Measurements from ENCODE around the gene CALD1. TPM values are rescaled to one million over a fixed set of nuclear protein-coding genes. Genes with fewer than 3 reads are reported as not detected.

Gene CALD1
- total RNA-seq, 1 donor from 2014 or later = 352 TPM

DNA sequence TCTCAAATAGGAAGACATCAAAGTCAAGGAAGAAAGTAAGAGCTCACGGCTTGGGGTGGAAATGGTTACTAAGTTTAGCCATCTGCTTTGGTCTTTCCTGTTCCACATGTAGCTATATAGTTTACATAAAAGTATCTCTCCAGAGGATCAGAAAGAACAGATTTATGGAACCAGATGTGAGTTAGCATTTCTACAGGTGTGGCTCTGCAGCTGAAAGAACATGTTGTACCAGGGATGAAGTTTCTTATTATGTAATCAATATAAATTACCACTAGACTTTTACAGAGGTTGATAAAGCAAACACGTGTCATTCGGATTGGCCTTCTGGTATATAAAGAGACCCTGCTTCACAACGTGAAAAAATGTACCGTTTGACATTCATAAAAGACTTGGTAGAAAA, 19.9 kb downstream of the CALD1 start:
- peak overlapping the region; percentile 82 to 85 for H3K27ac ChIP-seq
- no peak for DNase-seq (ENCODE audit: low spot score in 2 of 2)
- TF ChIP-seq, protein P1, sequence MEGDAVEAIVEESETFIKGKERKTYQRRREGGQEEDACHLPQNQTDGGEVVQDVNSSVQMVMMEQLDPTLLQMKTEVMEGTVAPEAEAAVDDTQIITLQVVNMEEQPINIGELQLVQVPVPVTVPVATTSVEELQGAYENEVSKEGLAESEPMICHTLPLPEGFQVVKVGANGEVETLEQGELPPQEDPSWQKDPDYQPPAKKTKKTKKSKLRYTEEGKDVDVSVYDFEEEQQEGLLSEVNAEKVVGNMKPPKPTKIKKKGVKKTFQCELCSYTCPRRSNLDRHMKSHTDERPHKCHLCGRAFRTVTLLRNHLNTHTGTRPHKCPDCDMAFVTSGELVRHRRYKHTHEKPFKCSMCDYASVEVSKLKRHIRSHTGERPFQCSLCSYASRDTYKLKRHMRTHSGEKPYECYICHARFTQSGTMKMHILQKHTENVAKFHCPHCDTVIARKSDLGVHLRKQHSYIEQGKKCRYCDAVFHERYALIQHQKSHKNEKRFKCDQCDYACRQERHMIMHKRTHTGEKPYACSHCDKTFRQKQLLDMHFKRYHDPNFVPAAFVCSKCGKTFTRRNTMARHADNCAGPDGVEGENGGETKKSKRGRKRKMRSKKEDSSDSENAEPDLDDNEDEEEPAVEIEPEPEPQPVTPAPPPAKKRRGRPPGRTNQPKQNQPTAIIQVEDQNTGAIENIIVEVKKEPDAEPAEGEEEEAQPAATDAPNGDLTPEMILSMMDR (IDR thresholded peaks at IDR 0.05) = no peak
- intact Hi-C loops (cut with DNase I) = loop anchor here (10.0 kb wide), 1 partner anchor 375 kb away; the partner anchor contains the start of gene CYREN
- H3K4me3 ChIP-seq = peak overlapping the region in 1 of 2 donors; percentile 37
- H3K36me3 ChIP-seq = peaks cover 0 to 9% of the 10 kb centered on the region in 2 donors
- peaks cover 13 to 46% of the 10 kb centered on the region in 2 donors for H3K4me1 ChIP-seq
- no peaks in the 10 kb centered on the region for H3K9me3 ChIP-seq
- H3K27me3 ChIP-seq = no peaks in the 10 kb centered on the region

DNA sequence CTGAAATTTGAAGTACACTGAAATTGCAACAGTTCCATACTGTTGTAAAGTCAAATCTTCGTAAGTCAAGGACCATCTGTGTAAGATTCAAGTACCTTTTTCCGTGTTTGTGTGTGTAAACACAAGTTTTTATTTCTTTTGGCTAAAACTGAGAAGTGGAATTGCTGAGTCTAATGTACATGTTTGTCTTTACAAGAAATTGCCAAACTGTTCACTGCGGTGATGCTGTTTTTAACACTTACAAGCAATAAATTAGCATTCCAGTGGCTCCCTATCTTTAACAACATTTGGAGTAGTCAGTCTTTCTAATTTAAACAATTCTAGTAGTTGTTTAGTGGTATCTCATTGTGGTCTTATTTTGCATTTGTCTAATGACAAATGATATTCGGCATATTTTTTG, 23.3 kb downstream of the CALD1 start:
- H3K4me3 ChIP-seq = no peak overlapping the region
- peaks cover 9 to 29% of the 10 kb centered on the region in 2 donors for H3K4me1 ChIP-seq
- H3K9me3 ChIP-seq = no peaks in the 10 kb centered on the region
- peak overlapping the region; percentile 69 to 85 for H3K27ac ChIP-seq
- TF ChIP-seq, protein P1 (IDR thresholded peaks at IDR 0.05) = no peak
- DNase-seq (ENCODE audit: low spot score in 2 of 2) = no peak
- intact Hi-C loops (cut with DNase I) = no loop called here
- peaks cover 7 to 9% of the 10 kb centered on the region in 2 donors for H3K36me3 ChIP-seq
- H3K27me3 ChIP-seq = no peaks in the 10 kb centered on the region

DNA sequence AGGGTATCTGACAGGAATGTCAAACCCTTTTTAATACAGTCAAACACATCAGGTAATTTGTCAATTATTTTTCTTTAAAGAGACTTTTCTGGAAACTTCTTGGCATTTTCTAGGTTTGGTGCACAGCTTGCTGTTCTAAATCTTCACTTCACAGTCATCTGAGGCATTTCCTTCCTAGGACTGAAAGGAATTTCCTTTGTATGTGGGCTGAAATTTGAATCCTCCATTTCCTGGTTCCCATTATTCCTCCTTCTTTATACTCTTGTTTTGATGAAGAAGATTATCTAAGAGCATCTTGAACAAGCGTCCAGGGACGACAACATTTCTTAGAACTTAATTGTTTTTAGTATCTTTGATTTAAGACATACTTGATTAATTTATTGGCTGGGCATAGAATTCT, 24.9 kb downstream of the CALD1 start:
- DNase-seq (ENCODE audit: low spot score in 2 of 2) = no peak
- TF ChIP-seq, protein P1 (IDR thresholded peaks at IDR 0.05) = no peak
- Histone ChIP-seq H3K9me3 (no peaks in the 10 kb centered on the region), H3K36me3 (peaks cover 7 to 9% of the 10 kb centered on the region in 2 donors), H3K4me3 (peak overlapping the region in 1 of 2 donors; percentile 20), H3K27ac (peak overlapping the region; percentile 69 to 85), H3K4me1 (peaks cover 21 to 37% of the 10 kb centered on the region in 2 donors), H3K27me3 (no peaks in the 10 kb centered on the region)
- intact Hi-C loops (cut with DNase I) = no loop called here

DNA sequence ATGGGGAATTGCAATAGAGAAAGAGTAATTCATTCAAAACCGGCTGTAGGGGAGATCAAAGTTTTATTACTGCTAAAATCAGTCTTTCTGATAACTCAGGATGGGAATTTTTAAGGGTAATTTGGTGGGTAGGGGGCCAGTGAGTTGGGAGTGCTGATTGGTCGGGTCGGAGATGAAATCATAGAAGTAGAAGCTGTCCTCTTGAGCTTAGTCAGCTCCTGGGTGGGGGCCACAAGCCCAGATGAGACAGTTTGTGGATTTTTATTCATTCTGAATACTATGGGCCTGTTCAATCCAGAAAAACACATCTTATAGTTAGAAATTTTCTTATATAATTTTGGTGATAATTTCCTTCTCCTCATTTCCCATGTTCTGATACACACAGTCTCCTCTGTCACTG, 25.4 kb downstream of the CALD1 start:
- TF ChIP-seq, protein P1 (IDR thresholded peaks at IDR 0.05) = no peak
- intact Hi-C loops (cut with DNase I) = no loop called here
- H3K27ac ChIP-seq = peak overlapping the region; percentile 69 to 85
- H3K36me3 ChIP-seq = peaks cover 7 to 9% of the 10 kb centered on the region in 2 donors
- peak overlapping the region in 1 of 2 donors; percentile 20 for H3K4me3 ChIP-seq
- no peaks in the 10 kb centered on the region for H3K27me3 ChIP-seq
- H3K9me3 ChIP-seq = no peaks in the 10 kb centered on the region
- H3K4me1 ChIP-seq = peaks cover 21 to 39% of the 10 kb centered on the region in 2 donors
- no peak for DNase-seq (ENCODE audit: low spot score in 2 of 2)

DNA sequence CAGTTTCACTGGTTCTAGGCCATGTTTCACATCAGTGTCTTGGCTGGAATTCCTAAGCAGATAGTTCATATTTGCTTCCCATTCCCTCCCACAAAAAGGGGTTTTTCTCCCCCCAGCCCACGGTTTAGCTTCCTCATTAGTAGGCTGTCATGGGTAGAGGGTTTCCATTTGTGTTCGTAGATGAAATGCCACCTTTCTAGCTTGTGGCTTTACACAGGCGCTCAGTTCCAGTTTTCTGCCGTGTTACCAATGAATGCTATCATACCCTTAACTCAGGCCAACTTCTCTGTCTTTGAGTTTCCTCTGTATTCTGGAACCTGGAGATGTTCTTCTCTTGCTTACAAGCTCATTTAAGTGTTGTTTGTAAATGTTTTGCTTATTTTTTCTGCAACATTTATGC, 26.8 kb downstream of the CALD1 start:
- Histone ChIP-seq H3K36me3 (peaks cover 7 to 16% of the 10 kb centered on the region in 2 donors), H3K27me3 (no peaks in the 10 kb centered on the region), H3K4me1 (peaks cover 25 to 50% of the 10 kb centered on the region in 2 donors), H3K9me3 (no peaks in the 10 kb centered on the region), H3K4me3 (no peak overlapping the region), H3K27ac (peak overlapping the region; percentile 69 to 85)
- no peak for DNase-seq (ENCODE audit: low spot score in 2 of 2)
- intact Hi-C loops (cut with DNase I) = no loop called here
- TF ChIP-seq, protein P1 (IDR thresholded peaks at IDR 0.05) = no peak

DNA sequence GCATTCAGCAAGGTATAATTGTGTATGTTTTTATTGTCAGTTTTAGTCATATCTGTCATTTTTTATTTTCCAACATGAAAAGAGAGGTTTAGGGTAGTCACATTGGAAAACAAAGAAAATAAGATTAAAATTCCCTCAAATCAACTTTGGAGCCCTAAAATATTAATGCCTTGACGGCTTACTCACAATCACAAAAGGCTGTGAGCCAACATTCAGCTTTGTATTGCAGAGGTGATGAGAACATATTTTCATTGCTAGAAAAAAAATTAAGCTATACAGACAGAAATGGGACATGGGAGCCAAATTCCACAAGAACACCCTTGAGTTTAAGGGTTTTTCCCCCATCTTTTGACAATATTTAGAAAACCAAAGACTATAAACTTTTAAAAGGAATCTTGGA, 30.2 kb downstream of the CALD1 start:
- intact Hi-C loops (cut with DNase I) = no loop called here
- Histone ChIP-seq H3K36me3 (peaks cover 7% of the 10 kb centered on the region in 2 donors), H3K27me3 (no peaks in the 10 kb centered on the region), H3K4me1 (peaks cover 25 to 77% of the 10 kb centered on the region in 2 donors), H3K27ac (peak overlapping the region; percentile 63 to 79), H3K9me3 (no peaks in the 10 kb centered on the region), H3K4me3 (no peak overlapping the region)
- TF ChIP-seq, protein P1 (IDR thresholded peaks at IDR 0.05) = no peak
- DNase-seq (ENCODE audit: low spot score in 2 of 2) = no peak
